ENCODE data around the gene C3orf20.

- TF ChIP-seq POLR2A (IDR thresholded peaks at IDR 0.05) (no peak), CTCF (IDR thresholded peaks at IDR 0.05) (no peak)
Measured at GRCh38 chr3:14775563-14775962, 100.6 kb downstream of the C3orf20 start.

Data from esophagus squamous epithelium (tissue), 4 donors.